Ascending aorta (tissue), 2 donors: ENCODE measurements around the gene ANKRD11. TPM values are rescaled to one million over a fixed set of nuclear protein-coding genes. Genes with fewer than 3 reads are reported as not detected.
"Not testable (repeated sequence)": the region's sequence is repeated elsewhere in the genome, so short reads cannot be mapped to it uniquely, and the experiment has no call there.

Experiments used
- DNase-seq, 2 donors: peaks; one replicate each; pipeline ENCODE4 v3.0.0-alpha.2; 2019; ENCODE audit warnings: low spot score in 2 of 2
- H3K27ac ChIP-seq, 2 donors: fragments of 200-600 bp; sonication (generic); one replicate each; pipeline ENCODE4 v1.5.1; 2016 to 2017; ENCODE audit warnings: mild to moderate bottlenecking in 1 of 2
- H3K27me3 ChIP-seq: fragments of 200-600 bp; sonication (generic); one replicate; pipeline ENCODE4 v1.5.1; 2017
- H3K36me3 ChIP-seq, 2 donors: fragments of 200-600 bp; sonication (generic); one replicate each; pipeline ENCODE4 v1.5.1; 2016
- H3K4me1 ChIP-seq, 2 donors: fragments of 200-600 bp; sonication (generic); one replicate each; pipeline ENCODE4 v1.5.1; 2016 to 2017; ENCODE audit warnings: mild to moderate bottlenecking in 1 of 2
- H3K4me3 ChIP-seq, 2 donors: fragments of 200-600 bp; sonication (generic); one replicate each; pipeline ENCODE4 v1.5.1; 2016 to 2017; ENCODE audit warnings: mild to moderate bottlenecking in 1 of 2
- H3K9me3 ChIP-seq, 2 donors: fragments of 200-600 bp; sonication (generic); one replicate each; pipeline ENCODE4 v1.5.1; 2016
- intact Hi-C: fragments of 100-400 bp; cut with DNase I; formaldehyde crosslinking; loops from one replicate; pipeline ENCODE4 v1.15.1; 2023
- total RNA-seq: library from RNA; depleted of rRNA; stranded (reverse); fragments of >200 nt; gene quantifications from one replicate; pipeline ENCODE4 v1.1.0, GENCODE V29; 2016
- TF ChIP-seq, protein P1 (sequence below), 3 experiments: fragments of 200-600 bp in 2 of 3; fragments of 450-650 bp in 1 of 3; sonication (generic) in 2 of 3; IDR thresholded peaks; one replicate each; pipeline ENCODE4 v1.5.1; 2016 to 2019; ENCODE audit warnings: antibody characterized with exemption in 3 of 3, mild to moderate bottlenecking in 1 of 3, moderate library complexity in 1 of 3

The ANKRD11 gene
- total RNA-seq, 1 donor from 2014 or later = 124 TPM

DNA sequence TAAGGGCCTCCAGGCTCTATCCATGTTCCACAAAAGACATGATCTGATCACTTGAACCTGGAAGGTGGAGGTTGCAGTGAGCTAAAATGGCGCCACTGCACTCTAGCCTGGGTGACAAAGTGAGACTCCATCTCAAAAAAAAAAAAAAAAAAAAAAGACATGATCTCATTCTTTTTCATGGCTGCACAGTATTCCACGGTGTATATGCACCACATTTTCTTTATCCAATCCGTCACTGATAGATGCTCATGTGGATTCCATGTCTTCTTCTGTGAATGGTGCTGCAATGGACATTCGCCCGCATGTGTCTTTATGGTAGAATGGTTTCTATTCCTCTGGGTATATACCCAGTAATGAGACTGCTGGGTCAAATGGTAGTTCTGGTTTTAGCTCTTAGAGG is 124.4 kb downstream of the ANKRD11 start:
- no peaks in the 10 kb centered on the region for H3K36me3 ChIP-seq
- peaks cover 11 to 26% of the 10 kb centered on the region in 2 donors for H3K4me1 ChIP-seq
- H3K9me3 ChIP-seq = no peaks in the 10 kb centered on the region
- H3K27me3 ChIP-seq = no peaks in the 10 kb centered on the region
- intact Hi-C loops = no loop called here
- no peak for DNase-seq
- no peak overlapping the region for H3K27ac ChIP-seq
- H3K4me3 ChIP-seq = no peak overlapping the region
- TF ChIP-seq, protein P1, sequence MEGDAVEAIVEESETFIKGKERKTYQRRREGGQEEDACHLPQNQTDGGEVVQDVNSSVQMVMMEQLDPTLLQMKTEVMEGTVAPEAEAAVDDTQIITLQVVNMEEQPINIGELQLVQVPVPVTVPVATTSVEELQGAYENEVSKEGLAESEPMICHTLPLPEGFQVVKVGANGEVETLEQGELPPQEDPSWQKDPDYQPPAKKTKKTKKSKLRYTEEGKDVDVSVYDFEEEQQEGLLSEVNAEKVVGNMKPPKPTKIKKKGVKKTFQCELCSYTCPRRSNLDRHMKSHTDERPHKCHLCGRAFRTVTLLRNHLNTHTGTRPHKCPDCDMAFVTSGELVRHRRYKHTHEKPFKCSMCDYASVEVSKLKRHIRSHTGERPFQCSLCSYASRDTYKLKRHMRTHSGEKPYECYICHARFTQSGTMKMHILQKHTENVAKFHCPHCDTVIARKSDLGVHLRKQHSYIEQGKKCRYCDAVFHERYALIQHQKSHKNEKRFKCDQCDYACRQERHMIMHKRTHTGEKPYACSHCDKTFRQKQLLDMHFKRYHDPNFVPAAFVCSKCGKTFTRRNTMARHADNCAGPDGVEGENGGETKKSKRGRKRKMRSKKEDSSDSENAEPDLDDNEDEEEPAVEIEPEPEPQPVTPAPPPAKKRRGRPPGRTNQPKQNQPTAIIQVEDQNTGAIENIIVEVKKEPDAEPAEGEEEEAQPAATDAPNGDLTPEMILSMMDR (IDR thresholded peaks at IDR 0.05) = no peak

DNA sequence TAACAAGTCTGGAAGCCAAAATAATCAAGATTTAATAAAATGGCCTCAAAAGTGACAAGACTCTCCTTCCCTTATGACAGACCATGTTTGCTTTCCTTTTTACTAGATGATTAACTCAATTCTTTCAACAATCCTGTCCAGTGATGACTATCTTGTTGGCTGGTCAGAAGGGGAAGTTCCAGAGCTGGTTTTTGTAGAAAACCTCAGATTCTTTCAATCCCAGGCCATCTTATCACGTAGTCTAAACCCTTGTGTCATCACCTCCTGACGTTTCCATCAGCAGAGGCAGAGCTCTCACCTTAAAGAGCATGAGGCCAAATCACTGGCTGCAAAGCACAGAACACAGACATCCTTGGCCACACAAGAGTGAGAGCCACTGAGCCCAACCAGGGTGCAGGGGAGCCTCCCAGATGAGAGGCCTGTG is 125.3 kb downstream of the ANKRD11 start:
- H3K27me3 ChIP-seq = no peaks in the 10 kb centered on the region
- H3K27ac ChIP-seq = no peak overlapping the region
- intact Hi-C loops = no loop called here
- peaks cover 11 to 26% of the 10 kb centered on the region in 2 donors for H3K4me1 ChIP-seq
- TF ChIP-seq, protein P1 (IDR thresholded peaks at IDR 0.05) = no peak
- H3K36me3 ChIP-seq = no peaks in the 10 kb centered on the region
- no peaks in the 10 kb centered on the region for H3K9me3 ChIP-seq
- DNase-seq = no peak
- H3K4me3 ChIP-seq = no peak overlapping the region

DNA sequence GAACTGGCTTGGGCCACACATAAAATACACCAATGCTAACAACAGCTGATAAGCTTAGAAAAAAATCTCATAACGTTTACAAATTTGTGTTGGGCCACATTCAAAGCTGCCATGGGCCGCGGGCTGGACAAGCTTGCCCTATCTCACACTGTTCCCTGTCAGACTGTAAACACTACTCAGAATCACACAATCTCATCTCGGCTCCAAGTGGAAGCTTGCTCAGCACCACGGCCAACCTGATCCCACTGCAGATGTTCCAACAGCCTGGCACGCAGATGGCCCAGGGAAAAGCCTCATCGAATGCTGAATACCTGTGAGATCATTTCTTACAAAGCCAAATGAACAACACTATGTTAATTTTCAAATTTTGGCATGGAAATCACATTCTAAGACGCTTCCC is 125.8 kb downstream of the ANKRD11 start:
- Histone ChIP-seq H3K4me1 (peaks cover 11 to 27% of the 10 kb centered on the region in 2 donors), H3K36me3 (no peaks in the 10 kb centered on the region), H3K4me3 (no peak overlapping the region), H3K27ac (peak overlapping the region in 1 of 2 donors; percentile 15), H3K27me3 (no peaks in the 10 kb centered on the region), H3K9me3 (no peaks in the 10 kb centered on the region)
- TF ChIP-seq, protein P1 (IDR thresholded peaks at IDR 0.05) = no peak
- DNase-seq = no peak
- intact Hi-C loops = no loop called here

DNA sequence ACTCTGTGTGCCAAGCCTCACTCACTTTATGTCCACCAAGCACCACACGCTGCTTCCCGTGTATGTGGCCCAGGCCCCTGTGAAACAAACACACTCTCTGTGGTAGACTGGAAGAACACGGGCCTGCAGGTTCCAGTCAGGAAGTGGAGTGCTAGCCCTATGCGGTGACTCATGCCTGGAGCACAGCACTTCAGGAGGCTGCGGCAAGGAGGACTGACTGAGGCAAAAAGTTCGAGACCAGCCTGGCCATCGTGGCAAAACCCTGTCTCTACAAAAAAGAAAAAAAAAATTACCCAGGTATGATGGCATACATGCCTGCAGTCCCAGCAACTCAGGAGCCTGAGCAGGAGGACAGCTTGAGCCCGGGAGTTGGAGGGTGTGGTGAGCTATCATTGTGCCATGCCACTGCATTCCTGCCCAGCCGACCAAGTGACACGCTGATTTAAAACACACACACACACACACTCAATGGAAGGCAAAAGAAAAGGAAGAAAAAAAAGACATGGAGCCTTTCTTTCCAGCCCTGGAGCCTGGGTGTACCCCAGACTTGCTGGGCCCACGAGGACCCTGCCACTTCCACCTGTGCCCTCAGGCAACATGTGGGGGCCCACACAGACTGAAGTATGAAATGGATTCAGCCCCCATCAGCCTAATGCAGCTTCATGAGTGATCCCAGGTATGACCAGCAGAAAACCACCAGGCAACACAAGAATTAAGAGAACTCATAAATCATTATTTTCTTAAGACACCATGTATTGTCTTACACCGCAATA is 126.6 kb downstream of the ANKRD11 start:
- peaks cover 16 to 35% of the 10 kb centered on the region in 2 donors for H3K4me1 ChIP-seq
- H3K27me3 ChIP-seq = no peaks in the 10 kb centered on the region
- H3K36me3 ChIP-seq = no peaks in the 10 kb centered on the region
- H3K27ac ChIP-seq = peak overlapping the region in 1 of 2 donors; percentile 15
- DNase-seq = no peak
- no peak overlapping the region for H3K4me3 ChIP-seq
- intact Hi-C loops = no loop called here
- no peaks in the 10 kb centered on the region for H3K9me3 ChIP-seq
- TF ChIP-seq, protein P1 (IDR thresholded peaks at IDR 0.05) = no peak

DNA sequence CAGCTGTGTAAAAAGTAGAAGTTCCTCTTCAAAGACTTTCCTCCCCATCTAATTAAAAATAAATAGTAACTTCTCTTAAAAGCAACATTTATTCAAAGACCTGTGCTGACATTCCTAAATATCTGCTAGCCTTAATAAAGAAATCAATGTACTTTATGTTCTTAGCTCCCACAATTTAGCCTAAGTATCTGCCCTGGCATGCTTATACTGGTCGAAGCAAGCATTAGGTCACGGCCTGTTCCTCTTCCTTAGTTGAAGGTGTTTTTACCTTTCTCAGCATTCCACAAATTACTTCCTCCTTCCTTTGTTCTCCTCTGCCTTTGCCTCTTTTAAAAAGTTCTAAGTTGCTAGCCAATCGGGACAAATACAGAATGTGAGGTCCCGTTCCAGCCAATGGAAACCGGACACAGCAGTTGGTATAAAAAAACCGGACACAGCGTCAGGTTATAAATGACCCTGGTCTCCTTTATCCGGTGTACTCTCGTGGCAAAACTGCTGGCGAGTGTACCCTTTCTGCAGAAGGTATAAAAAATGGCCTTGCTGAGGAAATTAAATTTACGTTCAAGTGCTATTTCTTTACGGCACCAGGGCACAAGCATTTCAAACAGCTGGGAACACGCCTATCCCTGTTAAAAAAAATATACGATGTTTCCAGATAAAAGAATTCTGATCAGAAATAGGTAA is 127.7 kb downstream of the ANKRD11 start:
- intact Hi-C loops, H3K36me3 ChIP-seq, H3K4me3 ChIP-seq, H3K27ac ChIP-seq, H3K9me3 ChIP-seq, DNase-seq, H3K27me3 ChIP-seq: not testable (repeated sequence)
- peaks cover 16 to 36% of the 10 kb centered on the region in 2 donors for H3K4me1 ChIP-seq
